ENCODE measurements around the gene SIRT3.

The SIRT3 gene

GRCh38 chr11:213111-213510 is 23.0 kb downstream of the SIRT3 start:
- no peak for DNase-seq

DNA sequence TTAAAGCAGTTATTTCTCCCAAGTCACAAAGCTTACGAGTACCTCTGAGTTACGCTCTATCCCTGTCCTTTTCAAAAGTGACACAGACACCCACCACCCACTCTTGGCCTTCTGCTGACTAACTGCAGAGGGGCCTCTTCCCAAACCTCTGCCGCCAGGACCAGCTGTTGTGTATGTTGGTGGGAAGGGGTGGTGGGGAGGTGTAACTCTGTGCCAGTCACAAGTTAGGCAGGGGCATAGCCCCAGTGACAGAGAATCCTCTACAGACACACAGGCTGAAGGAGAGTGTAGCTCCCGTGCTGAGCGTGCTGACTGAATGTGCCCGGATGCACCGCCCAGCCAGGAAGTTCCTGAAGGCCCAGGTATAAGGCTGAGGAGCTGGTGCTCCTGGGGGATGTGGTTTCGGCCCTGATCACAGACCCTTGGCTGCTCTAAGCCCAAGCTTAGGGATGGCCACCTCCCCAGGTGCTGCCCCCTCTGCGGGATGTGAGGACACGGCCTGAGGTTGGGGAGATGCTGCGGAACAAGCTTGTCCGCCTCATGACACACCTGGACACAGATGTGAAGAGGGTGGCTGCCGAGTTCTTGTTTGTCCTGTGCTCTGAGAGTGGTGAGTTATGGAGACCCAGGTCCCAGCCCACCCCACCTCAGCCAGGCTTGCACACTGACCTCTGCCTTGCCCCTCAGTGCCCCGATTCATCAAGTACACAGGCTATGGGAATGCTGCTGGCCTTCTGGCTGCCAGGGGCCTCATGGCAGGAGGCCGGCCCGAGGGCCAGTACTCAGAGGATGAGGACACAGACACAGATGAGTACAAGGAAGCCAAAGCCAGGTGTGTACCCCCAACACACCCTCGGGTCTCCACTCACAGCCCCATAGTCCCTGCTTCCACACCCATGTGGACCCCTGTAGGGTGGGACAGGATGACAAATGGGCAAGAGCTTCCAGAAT is 23.7 kb downstream of the SIRT3 start:
- DNase-seq, result no peak

GRCh38 chr11:211741-212140 is 24.4 kb downstream of the SIRT3 start:
- no peak for DNase-seq

DNA sequence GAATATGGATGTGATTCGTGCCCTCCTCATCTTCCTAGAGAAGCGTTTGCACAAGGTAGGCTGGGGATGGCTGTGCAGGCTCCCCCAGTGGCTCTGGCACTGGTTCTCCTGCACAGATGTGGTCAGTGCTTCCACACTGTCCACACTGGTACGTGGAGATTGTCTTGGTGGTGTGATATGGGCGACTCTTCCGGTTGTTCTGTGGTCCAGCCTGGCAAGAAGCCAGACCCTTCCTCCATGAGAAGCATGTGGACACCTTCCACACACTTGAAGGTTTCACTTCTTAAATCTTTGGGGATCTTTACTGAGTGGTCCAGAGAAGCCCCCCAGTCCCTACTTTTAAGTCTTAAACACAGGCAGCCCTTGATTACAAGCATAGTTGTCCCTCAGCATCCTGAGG is 24.8 kb downstream of the SIRT3 start:
- DNase-seq, result no peak

- no peak for DNase-seq
Measured at GRCh38 chr11:210803-211180, 25.4 kb downstream of the SIRT3 start.

DNA sequence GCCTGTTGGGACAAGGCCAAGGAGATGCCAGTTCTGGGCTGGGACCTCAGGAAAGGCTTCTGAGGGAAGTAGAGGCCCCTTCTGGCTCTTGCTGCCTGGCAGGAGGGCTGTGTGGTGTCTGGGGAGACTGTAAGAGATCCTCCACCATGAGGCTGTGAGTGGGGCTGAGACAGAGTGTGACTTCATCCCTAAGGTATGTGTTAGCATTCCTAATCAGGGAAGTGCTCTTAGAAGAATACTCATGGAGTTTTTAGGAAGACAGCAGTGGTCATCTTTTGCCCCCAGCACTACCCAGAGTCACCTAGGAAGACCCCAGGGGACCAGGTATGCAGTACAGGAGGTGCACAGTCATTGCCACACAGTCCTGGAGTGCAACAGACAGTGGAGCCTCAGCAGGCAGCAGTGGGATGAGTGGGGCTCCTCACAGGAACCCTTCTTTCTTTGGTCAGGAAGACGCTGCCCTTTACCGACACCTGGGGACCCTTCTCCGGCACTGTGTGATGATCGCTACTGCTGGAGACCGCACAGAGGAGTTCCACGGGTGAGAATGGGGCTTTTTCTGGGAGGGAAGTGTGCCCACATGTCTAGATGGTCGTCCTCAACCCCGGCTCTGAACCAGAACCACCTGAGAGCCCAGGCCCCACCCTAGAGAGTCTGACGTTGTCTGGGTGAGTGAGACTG is 25.9 kb downstream of the SIRT3 start:
- no peak for DNase-seq

- no peak for DNase-seq
Measured at GRCh38 chr11:209275-210121, 26.6 kb downstream of the SIRT3 start.

GRCh38 chr11:208917-209260 is 27.3 kb downstream of the SIRT3 start:
- peak; percentile 17 for DNase-seq

GRCh38 chr11:208181-208916 is 27.8 kb downstream of the SIRT3 start:
- DNase-seq, result peak; percentile 88

DNA sequence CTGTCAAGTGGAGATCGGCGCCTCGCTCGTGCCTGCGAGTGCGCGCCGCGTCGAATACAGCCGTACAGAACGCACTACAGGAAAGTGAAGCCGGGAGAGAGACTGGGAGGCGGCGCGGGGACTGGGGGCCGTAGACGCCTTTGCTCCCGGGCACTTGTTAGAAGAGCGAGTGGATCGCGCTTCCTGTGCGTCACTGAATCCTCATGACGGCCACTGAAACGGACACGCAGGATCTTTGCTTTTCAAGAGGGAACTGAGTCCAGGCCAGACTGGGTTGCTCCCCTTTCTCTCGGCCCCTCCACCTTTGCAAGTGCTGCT is 28.3 kb downstream of the SIRT3 start:
- DNase-seq, result no peak

- peak; percentile 98 for DNase-seq
Measured at GRCh38 chr11:207208-207862, 28.8 kb downstream of the SIRT3 start, which contains the start of the genes BET1L and RIC8A. BET1L (minus strand) TSS chr11:207399; CDS start chr11:207321, 78 bp downstream. RIC8A (plus strand) TSS chr11:207708; CDS start chr11:208855, 1,147 bp downstream.

GRCh38 chr11:206526-207207 is 29.5 kb downstream of the SIRT3 start:
- DNase-seq, result no peak

DNA sequence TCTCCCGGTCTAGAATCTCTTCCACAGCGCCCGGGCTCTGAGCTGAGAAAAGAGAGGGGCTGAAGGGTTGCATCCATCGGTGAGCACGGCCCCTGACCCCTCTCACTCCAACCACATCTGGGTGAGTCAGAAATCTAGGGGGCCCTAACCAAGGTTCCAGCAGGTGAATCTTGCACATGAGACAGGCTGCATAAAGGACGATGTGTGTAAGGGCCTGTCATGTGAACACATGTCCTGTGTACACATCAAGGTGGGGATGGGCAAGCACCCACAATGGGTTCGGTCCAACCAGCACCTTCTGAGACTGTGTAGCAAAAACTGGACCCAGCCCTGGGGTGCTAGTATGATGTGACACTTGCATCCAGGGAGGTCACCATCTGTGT is 30.1 kb downstream of the SIRT3 start:
- no peak for DNase-seq

DNA sequence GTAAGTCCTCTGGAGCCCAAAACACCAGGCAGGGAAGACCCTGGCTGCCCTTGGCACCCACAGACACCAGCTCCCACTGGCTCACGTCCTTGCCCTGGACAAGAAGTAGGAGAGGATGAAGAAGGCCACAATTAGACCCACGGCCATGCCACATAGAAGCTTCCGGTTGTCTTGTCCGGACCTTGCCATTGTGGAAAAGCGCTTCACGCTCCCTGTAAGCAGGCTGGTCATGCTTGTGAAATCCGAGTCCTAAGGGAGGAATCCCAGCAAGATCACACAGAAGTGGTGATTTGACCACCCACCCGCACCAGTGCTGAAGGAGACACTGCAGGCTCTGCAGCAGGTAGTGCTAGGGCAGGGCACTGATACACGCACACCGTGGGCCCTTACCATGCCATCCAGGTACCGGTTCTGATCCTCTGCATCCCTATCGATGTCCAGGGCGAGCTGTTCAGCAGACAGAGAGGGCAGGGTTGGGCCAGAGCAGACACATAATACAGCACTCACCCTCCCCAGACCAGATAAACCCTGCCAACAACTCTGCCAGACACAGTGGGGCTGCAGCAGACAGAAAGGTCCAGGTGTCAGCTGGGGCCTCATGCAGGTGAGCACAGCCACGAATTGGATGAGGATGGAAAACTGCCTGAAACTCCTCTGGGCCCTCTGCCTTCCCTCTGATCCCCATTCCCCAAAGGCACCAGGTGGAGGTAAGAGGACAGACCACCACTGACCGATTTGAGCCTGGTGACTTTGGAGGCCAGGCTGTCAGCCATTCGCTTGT is 30.7 kb downstream of the SIRT3 start:
- no peak for DNase-seq

DNA sequence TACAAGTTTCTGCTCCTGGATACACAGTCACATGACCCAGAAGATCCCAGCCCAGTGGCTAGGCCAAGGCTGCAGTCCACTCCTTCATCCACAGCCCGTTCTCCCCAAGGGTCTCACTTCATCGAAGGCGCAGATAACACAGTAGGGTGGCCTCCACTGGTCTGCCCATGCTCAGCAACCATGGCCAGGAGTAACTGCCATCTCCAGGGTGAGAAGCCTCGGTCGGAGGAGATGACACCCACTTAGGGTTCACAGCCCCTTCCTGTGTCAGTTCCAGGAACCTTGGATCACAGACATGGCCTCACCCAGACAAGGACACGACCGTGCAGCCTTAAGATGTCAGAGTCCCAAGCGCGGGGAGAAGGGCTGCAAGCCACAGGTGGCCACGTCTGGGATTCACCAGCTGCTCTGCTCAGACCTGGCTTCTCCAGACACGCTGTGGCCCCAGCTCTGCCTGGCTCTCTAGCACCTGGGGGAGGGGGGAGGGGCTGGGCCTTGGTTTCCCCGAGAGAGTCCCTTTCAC is 31.5 kb downstream of the SIRT3 start:
- DNase-seq, result no peak

DNA sequence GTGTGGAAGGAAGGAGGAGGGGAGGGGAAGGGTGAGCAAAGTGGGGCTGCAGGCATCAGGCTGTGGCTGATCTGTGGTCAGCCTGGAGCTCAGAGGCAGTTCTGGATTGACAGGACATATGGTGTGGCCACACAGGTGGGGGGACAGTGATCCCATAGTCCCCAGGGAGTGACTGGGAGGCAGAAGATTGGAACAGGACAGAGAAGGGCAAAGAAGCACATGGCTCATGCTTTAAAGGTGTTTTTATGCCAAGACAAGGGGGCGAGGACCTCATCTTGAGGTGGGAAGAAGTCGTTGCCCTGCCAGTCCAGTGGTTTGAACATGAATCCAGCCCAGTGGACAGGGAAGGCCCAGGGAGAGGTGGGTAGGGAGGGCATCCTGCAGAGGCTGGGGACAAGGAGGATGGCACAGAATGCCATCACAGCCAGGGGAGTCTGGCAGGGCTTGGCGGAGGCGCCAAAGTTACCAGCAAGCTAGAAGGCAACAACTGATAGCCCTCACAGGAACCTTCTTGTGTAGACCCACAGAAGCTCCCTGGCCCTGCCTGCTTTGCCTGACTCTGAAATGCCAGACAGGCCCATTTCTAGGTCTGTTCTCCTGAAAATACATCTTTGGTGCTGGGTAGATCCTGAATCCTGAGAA is 32.1 kb downstream of the SIRT3 start:
- no peak for DNase-seq

DNA sequence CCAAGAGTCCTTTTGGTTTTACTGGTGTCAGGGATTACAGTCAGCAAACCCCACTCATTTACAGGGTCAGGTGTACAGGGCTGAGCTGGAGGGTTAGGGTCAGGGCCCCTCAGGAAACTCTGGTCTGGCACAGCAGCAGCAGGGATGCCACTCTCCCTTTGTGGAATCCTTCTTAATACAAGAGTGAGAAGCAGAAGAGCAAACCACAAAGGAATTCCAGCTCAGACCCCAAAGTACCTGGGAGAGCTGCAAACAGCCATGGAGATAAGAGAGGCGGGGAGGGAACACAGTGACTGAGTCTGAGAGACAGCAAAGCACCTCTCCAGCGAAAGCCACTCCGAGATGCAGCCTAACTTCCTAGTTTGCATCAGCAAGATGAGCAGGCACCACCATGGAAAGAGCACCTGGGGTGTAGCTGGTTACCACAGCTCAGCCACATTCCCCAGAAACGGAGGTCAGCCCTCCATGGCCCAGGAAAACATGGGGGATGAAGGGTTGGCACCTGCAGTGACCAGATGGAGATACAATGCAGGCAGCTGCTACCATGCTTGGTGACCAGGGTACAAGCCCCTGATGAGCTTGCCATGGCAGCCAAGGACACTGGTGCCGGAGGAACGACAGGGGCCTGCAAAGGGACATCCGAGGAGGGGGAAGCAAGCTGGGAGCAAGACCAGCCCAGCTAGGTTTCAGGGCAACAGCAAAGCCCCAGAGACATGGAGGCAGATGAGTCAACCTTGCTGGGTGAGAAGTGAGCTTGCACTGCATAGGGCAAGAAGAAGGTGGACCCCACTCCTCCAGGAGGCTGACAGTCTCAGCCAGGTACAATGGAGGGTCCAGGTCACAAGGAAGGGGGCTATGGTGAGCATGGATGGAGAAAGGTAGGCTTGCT is 32.8 kb downstream of the SIRT3 start:
- DNase-seq, result no peak

GRCh38 chr11:202490-202889 is 33.7 kb downstream of the SIRT3 start:
- no peak for DNase-seq

GRCh38 chr11:201966-202365 is 34.2 kb downstream of the SIRT3 start:
- DNase-seq, result no peak

Data from retina (tissue), 1 donor.